Stimulated activated CD8-positive, alpha-beta memory T cell treated with anti-CD3 and anti-CD28 coated beads, Interleukin-7, amount 100 ng/mL, for 4 hours (primary cell): ENCODE data around the gene MIER2.

Source experiments
- DNase-seq, 2 donors: peaks; one replicate each; pipeline ENCODE4 v3.0.0-alpha.2; 2020; ENCODE audit warnings: low read depth in 2 of 2

MIER2 gene

DNA sequence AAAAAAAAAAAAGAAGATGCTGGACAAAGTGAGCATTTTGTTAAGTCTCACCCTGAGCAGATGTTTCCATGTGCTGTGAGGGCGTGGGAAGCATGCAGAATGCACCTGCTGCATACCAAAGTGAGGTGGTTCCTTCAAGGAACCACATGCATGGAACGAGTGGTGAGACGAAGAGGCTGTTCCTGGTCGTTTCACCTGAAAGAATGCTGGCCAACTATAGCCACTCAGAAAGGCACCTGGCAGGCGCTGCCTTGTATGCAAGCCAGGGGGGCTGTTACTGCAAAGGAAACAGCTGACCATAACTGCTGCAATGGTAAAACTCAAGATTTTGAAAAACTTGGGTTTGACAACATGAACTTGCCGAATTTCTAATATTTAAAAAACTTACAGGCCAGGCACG is 14.7 kb downstream of the MIER2 start:
- DNase-seq = no peak

GRCh38 chr19:328025-328505 is 16.5 kb downstream of the MIER2 start:
- no peak for DNase-seq

DNA sequence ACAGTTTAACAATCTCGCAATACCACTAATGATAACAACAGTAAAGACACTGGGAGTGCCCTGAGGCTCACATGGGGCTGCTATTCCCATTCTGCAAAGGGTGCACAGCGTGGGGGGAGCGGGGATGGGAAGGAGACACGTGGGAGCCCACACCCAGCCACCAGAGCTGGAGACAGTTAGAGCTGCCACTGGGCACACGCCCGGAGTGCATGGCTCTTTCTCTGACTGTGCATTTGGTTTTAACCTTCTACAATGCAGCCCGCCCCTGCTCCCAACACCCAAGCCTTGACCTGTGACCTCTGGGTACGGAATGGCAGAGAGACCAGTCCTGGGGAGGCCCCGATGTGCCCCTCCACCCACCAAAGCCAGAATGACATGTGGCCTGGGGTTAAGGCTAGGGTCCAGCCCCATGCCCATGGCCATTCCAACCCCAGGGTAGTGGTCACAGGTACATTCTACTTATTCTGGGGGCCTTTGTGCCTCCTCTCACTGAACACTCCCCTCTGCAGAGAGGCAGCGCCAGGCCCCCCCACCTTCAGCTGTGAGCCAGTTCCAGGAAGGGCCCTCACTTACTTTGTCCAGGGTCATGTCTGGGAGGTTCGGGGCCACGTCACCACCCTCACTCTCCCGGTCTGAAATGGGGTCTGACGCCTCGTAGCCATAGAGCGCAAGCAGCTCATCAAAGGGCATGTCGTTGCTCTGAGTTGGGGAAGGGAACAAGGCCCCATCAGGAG is 17.1 kb downstream of the MIER2 start:
- no peak for DNase-seq

DNA sequence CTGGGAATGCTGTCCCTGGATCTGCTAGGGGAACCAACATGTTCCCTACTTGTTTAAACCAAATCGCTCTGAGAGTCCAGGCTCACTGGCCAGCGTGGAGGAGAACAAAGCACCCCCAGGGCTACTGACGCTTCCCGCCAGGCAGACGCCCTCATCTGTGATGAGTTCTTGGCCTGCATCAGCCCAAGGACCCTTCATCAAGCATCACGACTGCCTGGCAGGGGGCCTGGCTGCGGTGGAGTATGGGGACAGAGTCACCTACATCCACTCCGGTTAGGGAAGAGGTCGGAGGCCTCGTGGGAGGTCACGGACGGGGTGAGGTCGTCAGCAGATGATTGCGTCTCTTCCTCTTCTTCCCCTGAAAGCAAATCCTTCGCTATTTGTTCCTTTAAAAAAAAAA is 17.7 kb downstream of the MIER2 start:
- no peak for DNase-seq

DNA sequence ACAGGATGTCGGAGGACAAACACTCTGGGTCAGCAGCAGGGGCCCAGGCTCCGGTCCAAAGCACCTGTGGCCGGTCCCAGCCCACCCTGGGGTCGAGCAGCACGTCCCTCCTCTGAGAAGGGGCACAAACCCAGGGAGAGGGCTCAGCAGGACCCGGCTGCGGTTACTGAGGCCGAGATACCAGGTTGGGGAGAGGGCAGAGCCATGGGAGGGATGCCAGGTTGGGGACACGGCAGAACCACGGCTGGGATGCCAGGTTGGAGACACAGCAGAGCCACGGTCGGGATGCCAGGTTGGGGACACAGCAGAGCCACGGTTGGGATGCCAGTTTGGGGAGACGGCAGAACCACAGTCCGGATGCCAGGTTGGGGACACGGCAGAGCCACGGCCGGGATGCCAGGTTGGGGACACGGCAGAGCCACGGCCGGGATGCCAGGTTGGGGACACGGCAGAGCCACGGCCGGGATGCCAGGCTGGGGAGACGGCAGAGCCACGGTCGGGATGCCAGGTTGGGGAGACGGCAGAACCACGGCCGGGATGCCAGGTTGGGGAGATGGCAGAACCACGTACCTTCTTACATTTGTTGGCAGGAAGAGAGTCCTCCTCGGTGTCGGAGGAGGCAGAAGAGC is 18.5 kb downstream of the MIER2 start:
- DNase-seq = no peak

- DNase-seq = no peak
Observed at GRCh38 chr19:325173-325936, 19.2 kb downstream of the MIER2 start.

DNA sequence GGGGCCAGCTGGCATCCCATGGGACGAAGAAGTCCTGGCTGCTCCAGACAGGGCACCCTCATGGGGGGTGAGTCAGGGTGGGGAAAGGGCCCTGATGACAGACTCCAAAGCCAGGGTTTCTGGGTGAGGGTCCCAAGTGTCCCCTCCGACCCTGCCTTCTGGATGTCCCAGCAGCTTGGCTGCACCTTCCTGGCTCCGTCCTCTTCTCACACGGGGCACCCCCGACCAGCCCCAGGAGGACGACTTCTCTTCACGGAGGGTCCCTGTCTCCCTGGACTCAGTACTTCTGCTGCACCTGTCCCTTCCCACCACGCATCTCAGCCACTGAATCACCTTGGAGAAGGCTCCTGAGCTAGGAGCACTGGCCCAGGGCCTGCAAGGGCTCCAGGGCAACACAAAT is 19.9 kb downstream of the MIER2 start:
- DNase-seq = no peak

DNA sequence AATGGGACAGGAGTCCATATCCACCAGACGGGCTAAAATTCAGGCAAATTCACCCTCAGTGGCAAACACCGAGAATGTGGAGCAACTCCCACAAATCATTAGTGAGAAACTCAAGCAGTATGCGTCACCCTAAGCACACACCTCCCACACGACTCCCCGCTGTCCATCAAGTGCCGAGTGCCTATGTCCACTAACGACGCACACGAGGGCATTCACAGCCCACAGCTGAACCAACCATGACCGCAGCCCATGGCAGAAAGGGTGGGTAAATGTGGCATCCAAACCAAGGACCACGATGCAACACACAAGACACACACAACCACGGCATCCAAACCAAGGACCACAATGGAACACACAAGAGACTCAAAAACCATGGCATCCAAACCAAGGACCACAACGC is 22.0 kb downstream of the MIER2 start:
- DNase-seq = no peak

DNA sequence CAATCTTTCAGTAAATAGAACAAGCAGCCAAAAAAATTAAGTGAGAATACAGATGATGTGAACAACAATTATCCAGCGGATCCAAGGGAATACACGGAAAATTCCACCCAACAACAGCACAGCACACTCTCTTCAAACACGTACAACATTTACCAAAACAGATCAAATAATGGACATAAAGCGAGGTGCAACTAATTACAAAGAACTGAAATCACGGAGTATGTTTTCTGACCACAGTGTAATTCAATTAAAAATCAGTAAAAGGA is 26.2 kb downstream of the MIER2 start:
- no peak for DNase-seq

GRCh38 chr19:317710-318508 is 26.7 kb downstream of the MIER2 start:
- DNase-seq = no peak

GRCh38 chr19:315811-316210 is 28.8 kb downstream of the MIER2 start:
- no peak for DNase-seq

DNA sequence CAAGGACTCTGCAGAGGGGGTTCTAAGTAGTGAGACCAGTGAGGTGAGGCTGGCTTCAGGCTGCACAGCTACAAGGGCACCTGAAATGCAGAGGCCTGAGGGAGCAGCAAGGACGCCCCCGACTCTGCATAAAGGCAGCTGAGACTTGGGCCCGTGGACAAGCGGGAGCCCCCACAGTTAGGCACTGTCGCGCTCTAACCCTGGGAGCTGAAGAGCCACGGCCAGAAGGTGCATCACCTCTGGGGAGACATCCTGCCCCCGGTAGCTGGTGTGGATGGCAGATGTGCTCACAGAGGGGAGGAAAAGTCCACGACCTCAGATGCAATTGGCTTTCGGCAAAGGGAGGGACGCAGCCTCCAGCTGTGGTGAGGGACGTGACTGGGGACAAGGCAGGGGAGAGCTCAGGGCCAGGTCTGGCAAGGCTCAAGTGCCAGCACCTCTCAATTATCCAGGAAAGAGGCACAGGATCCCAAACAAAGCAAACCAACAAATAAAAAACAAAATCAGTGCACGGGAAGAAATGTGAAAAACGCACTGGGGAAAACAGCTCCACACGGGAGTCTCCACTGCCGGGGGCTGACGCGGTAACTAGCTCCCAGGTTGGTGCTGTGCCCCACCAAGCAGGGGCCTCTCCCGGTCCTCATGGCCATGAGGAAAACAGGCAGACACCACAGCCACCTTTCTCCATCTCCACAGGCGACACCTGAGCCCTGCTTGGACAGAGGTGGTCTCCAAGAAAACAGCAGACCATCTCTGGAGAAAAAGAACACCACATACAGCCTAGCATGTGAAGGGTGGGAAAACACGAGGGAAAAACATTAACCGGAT is 30.4 kb downstream of the MIER2 start:
- no peak for DNase-seq

- no peak for DNase-seq
Observed at GRCh38 chr19:313169-313987, 31.2 kb downstream of the MIER2 start.

- DNase-seq = no peak
Observed at GRCh38 chr19:311813-312261, 32.8 kb downstream of the MIER2 start.

DNA sequence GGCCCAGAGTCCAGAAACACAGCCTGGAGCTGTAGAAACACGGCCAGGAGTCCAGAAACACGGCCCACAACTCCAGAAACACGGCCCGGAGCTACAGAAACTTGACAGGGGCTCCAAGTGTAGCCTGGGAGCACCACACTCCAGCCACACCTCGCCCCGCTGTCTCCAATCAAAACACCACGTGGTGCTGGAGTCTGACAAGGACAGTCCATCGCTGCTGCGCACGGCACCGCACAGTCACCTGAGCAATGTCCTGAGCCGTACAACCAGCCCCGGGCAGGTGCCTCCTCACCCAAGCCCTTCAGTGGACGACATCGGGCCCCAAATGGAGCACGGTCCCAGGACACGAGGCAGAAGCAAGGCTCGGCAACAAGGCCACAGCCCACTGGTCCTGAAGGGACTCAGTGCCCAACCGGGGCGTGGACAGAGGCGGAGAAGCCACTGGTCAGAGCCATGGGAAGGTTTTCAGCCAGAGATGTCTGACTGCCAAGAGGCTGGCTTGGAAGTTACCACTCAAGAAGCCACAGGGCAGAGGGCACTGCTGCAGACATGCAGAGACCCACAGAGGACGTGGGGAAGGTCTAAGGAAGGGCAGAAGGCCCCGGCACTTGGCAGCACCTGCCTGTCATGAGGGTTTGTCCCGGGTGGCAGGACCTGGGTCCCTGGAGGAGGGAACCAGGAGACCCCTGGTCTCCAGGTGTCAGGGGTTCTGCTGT is 33.7 kb downstream of the MIER2 start:
- DNase-seq = no peak

DNA sequence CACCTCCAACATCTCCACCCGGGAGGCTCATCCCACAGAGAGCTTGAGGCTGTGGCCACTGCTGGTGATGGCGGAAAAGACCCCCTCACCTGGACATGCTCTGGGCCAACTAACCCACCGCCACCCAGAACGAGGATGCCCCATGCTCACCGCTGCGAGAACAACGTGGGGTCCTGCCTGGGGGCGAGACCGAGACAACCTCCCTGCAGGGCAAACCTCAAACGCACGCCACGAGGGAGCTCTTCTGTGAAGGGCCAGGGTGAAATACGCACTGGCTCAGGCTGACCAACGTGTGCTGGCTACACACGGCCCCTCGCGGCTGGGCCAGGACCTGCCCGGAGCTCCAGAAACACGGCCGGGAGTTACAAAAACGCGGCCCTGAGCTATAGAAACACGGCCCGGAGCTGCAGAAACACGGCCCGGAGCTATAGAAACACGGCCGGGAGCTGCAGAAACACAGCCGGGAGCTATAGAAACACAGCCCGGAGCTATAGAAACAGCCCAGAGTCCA is 34.4 kb downstream of the MIER2 start:
- no peak for DNase-seq

DNA sequence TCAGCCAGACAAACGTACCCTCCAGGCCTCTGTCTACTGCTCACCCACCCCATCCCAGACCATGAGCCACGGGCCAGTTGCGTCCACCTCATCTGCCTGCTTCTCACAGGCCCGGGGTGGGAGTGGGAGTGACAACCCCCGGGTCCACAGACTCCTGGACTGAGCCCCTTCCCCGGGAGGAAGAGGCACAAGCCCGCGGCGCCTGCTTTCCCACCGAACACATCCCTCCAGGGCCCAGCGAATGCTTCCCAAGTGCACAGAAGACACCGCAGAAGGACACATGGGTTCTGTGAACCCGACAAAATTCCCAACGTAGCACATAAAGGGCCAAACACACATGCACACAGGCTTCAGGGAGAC is 35.4 kb downstream of the MIER2 start:
- DNase-seq = no peak

DNA sequence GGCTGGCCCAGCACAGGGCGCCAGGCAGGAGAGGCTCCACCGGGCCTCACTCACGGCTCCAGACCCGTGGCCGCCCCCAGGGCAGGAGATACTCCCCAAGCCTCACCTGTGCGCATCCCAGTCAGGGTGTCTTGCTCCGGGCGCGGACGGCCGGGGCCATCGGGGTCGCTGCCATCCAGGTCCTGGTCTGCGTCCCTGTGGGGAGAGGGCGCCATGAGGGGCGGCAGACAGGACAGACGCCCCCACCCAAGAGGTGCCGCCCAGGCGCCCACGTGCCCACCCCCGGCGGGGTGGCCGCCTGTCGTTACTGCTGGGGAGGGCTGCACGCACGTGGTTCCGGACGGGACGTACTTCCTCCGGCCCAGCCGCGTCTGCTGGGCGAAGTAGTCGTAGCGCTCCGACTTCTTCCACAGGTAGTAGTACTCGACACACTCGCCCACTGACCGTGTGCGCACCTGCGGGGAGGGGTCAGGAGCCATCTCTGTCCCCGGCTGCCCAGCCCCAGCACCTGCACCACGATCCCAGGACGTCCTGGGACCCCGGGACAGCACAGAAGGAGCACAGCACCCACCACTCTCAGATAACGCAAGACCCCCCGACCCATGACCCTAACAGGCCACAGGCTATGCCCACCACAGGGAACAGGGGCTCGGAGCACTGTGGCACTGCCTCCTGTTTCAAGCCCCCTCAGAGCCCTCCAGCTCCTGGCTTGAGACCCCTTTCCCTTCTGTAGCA is 36.0 kb downstream of the MIER2 start:
- no peak for DNase-seq
